HepG2 (cell line): Measurements from ENCODE around the gene GRHL1. TPM values are rescaled to one million over a fixed set of nuclear protein-coding genes. Genes with fewer than 3 reads are reported as not detected.

ENCODE experiments used
- ADNP ChIP-seq: sonication (generic); formaldehyde crosslinking; IDR thresholded peaks from 2 replicates; pipeline ENCODE4 v1.4.0; 2020; ENCODE audit warnings: missing genetic modification reagents
- ATF7 ChIP-seq, 2 experiments: fragments of 450-650 bp in 1 of 2; sonication (generic) in 1 of 2; formaldehyde crosslinking in 1 of 2; IDR thresholded peaks; 2 replicates each; pipeline versions ENCODE4 v1.4.0 to v1.6.1; 2016 to 2020; ENCODE audit warnings: antibody characterized with exemption in 1 of 2, mild to moderate bottlenecking in 1 of 2, missing genetic modification reagents in 1 of 2
- HIC2 ChIP-seq: sonication (generic); formaldehyde crosslinking; IDR thresholded peaks from 2 replicates; pipeline ENCODE4 v1.9.0; 2022; ENCODE audit warnings: low read depth, missing genetic modification reagents
- HNF4A ChIP-seq: sonication (generic); formaldehyde crosslinking; IDR thresholded peaks from 2 replicates; pipeline ENCODE4 v1.4.0; 2020; ENCODE audit warnings: missing genetic modification reagents
- MIER2 ChIP-seq: IDR thresholded peaks from 2 replicates; pipeline ENCODE4 v1.6.1; 2016; ENCODE audit warnings: missing biosample characterization, missing genetic modification reagents
- MLLT10 ChIP-seq: sonication (generic); formaldehyde crosslinking; IDR thresholded peaks from 2 replicates; pipeline ENCODE4 v1.4.0; 2020; ENCODE audit warnings: missing genetic modification reagents
- NR2F6 ChIP-seq, 2 experiments: IDR thresholded peaks; 2 replicates each; pipeline ENCODE4 v1.6.1; 2016; ENCODE audit warnings: antibody characterized with exemption in 1 of 2, mild to moderate bottlenecking in 1 of 2
- PLSCR1 ChIP-seq: sonication (generic); formaldehyde crosslinking; IDR thresholded peaks from 2 replicates; pipeline ENCODE4 v1.5.0; 2020; ENCODE audit warnings: missing genetic modification reagents, mild to moderate bottlenecking, borderline replicate concordance
- REST ChIP-seq, 2 experiments: IDR thresholded peaks; 2 replicates each; pipeline ENCODE4 v1.6.1; 2011 to 2012; ENCODE audit warnings: low read length in 2 of 2, borderline replicate concordance in 1 of 2, low read depth in 1 of 2, mild to moderate bottlenecking in 1 of 2, moderate library complexity in 1 of 2
- SOX6 ChIP-seq, 2 experiments: fragments of 450-650 bp in 1 of 2; sonication (generic) in 1 of 2; formaldehyde crosslinking in 1 of 2; IDR thresholded peaks; 2 replicates each; pipeline versions ENCODE4 v1.4.0 to v1.6.1; 2017 to 2020; ENCODE audit warnings: antibody characterized with exemption in 1 of 2, mild to moderate bottlenecking in 1 of 2, missing genetic modification reagents in 1 of 2
- TAF1 ChIP-seq: sonication (generic); formaldehyde crosslinking; IDR thresholded peaks from 2 replicates; pipeline ENCODE4 v1.4.0; 2020; ENCODE audit warnings: missing genetic modification reagents
- TBX2 ChIP-seq: sonication (generic); formaldehyde crosslinking; IDR thresholded peaks from 2 replicates; pipeline ENCODE4 v1.5.0; 2020; ENCODE audit warnings: missing genetic modification reagents, mild to moderate bottlenecking, borderline replicate concordance
- ZMYM4 ChIP-seq: sonication (generic); formaldehyde crosslinking; IDR thresholded peaks from 2 replicates; pipeline ENCODE4 v1.8.1; 2023; ENCODE audit warnings: mild to moderate bottlenecking, missing genetic modification reagents
- ZNF468 ChIP-seq: sonication (generic); formaldehyde crosslinking; IDR thresholded peaks from 2 replicates; pipeline ENCODE4 v1.8.0; 2022; ENCODE audit warnings: mild to moderate bottlenecking, moderate library complexity, missing genetic modification reagents
- ZNF484 ChIP-seq: sonication (generic); formaldehyde crosslinking; IDR thresholded peaks from 2 replicates; pipeline ENCODE4 v1.5.1; 2020; ENCODE audit warnings: mild to moderate bottlenecking, low read depth, missing genetic modification reagents, borderline replicate concordance
- ZNF572 ChIP-seq: sonication (generic); formaldehyde crosslinking; IDR thresholded peaks from 2 replicates; pipeline ENCODE4 v1.5.1; 2020; ENCODE audit warnings: mild to moderate bottlenecking, missing genetic modification reagents
- ZNF720 ChIP-seq: sonication (generic); formaldehyde crosslinking; IDR thresholded peaks from 2 replicates; pipeline ENCODE4 v1.4.0; 2020; ENCODE audit warnings: missing genetic modification reagents
- polyA plus RNA-seq, 8 experiments: library from polyadenylated mRNA; depleted of rRNA in 3 of 8; stranded (reverse) in 7 of 8; unstranded in 1 of 8; fragments of >200 nt; fragmentation: Illumina TruSeq in 4 of 8; extraction: Trizol in 4 of 8; gene quantifications; 2 replicates each; pipeline versions ENCODE4 v1.2.1 to v1.2.3, GENCODE V29; 2011 to 2016; ENCODE audit warnings: low read depth in 4 of 8, missing spikeins in 1 of 8, mixed read lengths in 1 of 8; ENCODE audit not compliant: insufficient read depth in 1 of 8
- total RNA-seq, 5 experiments: library from RNA; depleted of rRNA; stranded (reverse); fragments of >200 nt; fragmentation: Illumina TruSeq; extraction: Trizol; gene quantifications; 2 replicates each; pipeline ENCODE4 v1.2.3, GENCODE V29; 2016; ENCODE audit warnings: low read depth in 1 of 5
- TF ChIP-seq, protein P1 (sequence below): sonication (generic); formaldehyde crosslinking; IDR thresholded peaks from 2 replicates; pipeline ENCODE4 v1.4.0; 2020; ENCODE audit warnings: missing genetic modification reagents, borderline replicate concordance

Gene GRHL1
- total and polyA plus RNA-seq, 2 of the 13 experiments (the other 11 are each of a cell fraction or from before 2014, with no cell fraction given): 9.3 to 12.0 TPM

GRCh38 chr2:10045561-10046355 lies 94.3 kb downstream of the GRHL1 start (continued):
- TF ChIP-seq REST (IDR thresholded peaks at IDR 0.05; ENCODE audit: borderline replicate concordance in 1 of 2, low read depth in 1 of 2, low read length in 2 of 2): no peak
- TF ChIP-seq ZNF720 (CRISPR knock-in tag): no peak
- TF ChIP-seq ZNF468 (CRISPR knock-in tag): no peak
- TF ChIP-seq, protein P1, sequence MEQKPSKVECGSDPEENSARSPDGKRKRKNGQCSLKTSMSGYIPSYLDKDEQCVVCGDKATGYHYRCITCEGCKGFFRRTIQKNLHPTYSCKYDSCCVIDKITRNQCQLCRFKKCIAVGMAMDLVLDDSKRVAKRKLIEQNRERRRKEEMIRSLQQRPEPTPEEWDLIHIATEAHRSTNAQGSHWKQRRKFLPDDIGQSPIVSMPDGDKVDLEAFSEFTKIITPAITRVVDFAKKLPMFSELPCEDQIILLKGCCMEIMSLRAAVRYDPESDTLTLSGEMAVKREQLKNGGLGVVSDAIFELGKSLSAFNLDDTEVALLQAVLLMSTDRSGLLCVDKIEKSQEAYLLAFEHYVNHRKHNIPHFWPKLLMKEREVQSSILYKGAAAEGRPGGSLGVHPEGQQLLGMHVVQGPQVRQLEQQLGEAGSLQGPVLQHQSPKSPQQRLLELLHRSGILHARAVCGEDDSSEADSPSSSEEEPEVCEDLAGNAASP (CRISPR knock-in tag): no peak
- TF ChIP-seq PLSCR1 (CRISPR knock-in tag): no peak
- TF ChIP-seq SOX6 (IDR thresholded peaks at IDR 0.05): no peak
- no peak for TF ChIP-seq SOX6 (CRISPR knock-in tag; IDR thresholded peaks at IDR 0.05)
- no peak for TF ChIP-seq HNF4A (CRISPR knock-in tag)
- 0 out of 2 replicates have a peak, but pooled peaks have one; percentile 36 for TF ChIP-seq HIC2
- no peak for TF ChIP-seq MLLT10
- TF ChIP-seq ADNP (CRISPR knock-in tag): no peak
- no peak for TF ChIP-seq ZNF572 (CRISPR knock-in tag)
- 0 out of 2 replicates have a peak, but pooled peaks have one; percentile 29 for TF ChIP-seq TBX2
- TF ChIP-seq ATF7 (IDR thresholded peaks at IDR 0.05): no peak
- no peak for TF ChIP-seq ATF7 (CRISPR knock-in tag; IDR thresholded peaks at IDR 0.05)
- no peak for TF ChIP-seq NR2F6 (IDR thresholded peaks at IDR 0.05)
- no peak for TF ChIP-seq NR2F6 (CRISPR knock-in tag; IDR thresholded peaks at IDR 0.05)
- no peak for TF ChIP-seq TAF1 (CRISPR knock-in tag)
- TF ChIP-seq ZNF484 (CRISPR knock-in tag): no peak
- no peak for TF ChIP-seq MIER2 (CRISPR knock-in tag)
- peak; percentile 12; the same call in 1 of the 2 replicates for TF ChIP-seq ZMYM4 (CRISPR knock-in tag)
